Measurements from ENCODE around the gene EIF2S1. TPM values are rescaled to one million over a fixed set of nuclear protein-coding genes. Genes with fewer than 3 reads are reported as not detected.
"Not testable (repeated sequence)": the region's sequence is repeated elsewhere in the genome, so short reads cannot be mapped to it uniquely, and the experiment has no call there.

The EIF2S1 gene
- total RNA-seq, 2 experiments from 2014 or later, result 136 to 150 TPM

- CTCF ChIA-PET, result no interaction called here
- DNase-seq (no peak), ATAC-seq (no peak)
- Mint-ChIP-seq H3K27ac (no peak overlapping the region), H3K4me3 (no peak overlapping the region), H3K27me3 (ENCODE audit: low read depth) (peaks cover 10% of the 10 kb centered on the region), H3K9me3 (ENCODE audit: insufficient read depth) (no peaks in the 10 kb centered on the region), H3K4me1 (ENCODE audit: low read depth) (peaks cover 3% of the 10 kb centered on the region), H3K36me3 (ENCODE audit: low read depth) (no peaks in the 10 kb centered on the region)
- POLR2A ChIA-PET, result no interaction called here
Observed at GRCh38 chr14:67395876-67396189, 35.7 kb downstream of the EIF2S1 start.

GRCh38 chr14:67396381-67396970 lies 36.3 kb downstream of the EIF2S1 start:
- peaks cover 10% of the 10 kb centered on the region for H3K27me3 Mint-ChIP-seq (ENCODE audit: low read depth)
- DNase-seq (no peak), ATAC-seq (no peak)
- H3K27ac Mint-ChIP-seq, result no peak overlapping the region
- H3K9me3 Mint-ChIP-seq (ENCODE audit: insufficient read depth), result no peaks in the 10 kb centered on the region
- H3K4me1 Mint-ChIP-seq (ENCODE audit: low read depth), result peaks cover under 1% of the 10 kb centered on the region
- ChIA-PET POLR2A (no interaction called here), CTCF (no interaction called here)
- no peak overlapping the region for H3K4me3 Mint-ChIP-seq
- no peaks in the 10 kb centered on the region for H3K36me3 Mint-ChIP-seq (ENCODE audit: low read depth)

DNA sequence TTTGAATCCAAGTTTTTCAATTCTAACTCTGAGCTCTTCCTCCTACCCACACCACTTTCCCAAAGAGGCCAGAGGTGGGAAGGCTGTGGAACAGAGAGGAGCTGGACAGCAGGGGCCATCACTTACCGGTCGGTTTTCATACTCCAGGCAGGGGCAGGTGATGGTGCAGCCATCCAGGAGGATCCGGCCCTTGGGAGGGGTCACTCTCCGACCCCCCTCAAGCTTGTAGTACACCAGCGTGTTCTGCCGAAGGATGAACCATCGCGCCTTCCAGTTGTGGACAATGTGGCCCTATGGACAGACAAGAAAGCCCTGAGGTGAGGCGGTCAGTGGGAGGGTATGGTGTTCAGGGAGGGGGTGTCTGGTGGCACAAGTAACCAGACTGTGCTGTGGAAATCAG lies 37.4 kb downstream of the EIF2S1 start:
- DNase-seq (no peak), ATAC-seq (no peak)
- ChIA-PET POLR2A (no interaction called here), CTCF (no interaction called here)
- Mint-ChIP-seq H3K4me1 (ENCODE audit: low read depth) (no peaks in the 10 kb centered on the region), H3K36me3 (ENCODE audit: low read depth) (no peaks in the 10 kb centered on the region), H3K4me3 (no peak overlapping the region), H3K27me3 (ENCODE audit: low read depth) (peaks cover 11% of the 10 kb centered on the region), H3K9me3 (ENCODE audit: insufficient read depth) (no peaks in the 10 kb centered on the region), H3K27ac (no peak overlapping the region)

DNA sequence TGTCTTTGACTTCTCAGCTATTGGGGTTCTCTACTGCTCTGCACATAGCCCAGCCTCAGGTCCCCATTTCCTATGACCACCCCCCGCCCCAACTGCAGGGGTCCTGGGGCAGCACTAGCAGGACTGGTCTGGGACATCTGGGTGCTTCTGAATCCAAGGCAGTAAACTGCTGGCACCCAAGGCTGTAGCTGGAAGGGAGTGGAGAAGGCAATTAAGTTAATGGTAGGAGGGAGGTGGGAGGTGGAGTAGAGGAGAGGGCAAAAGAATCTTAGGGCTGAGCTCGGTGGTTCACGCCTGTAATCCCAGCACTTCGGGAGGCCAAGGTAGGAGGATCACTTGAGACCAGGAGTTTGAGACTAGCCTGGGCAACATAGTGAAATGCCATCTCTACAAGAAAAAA lies 40.3 kb downstream of the EIF2S1 start:
- ATAC-seq (no peak), DNase-seq (no peak)
- ChIA-PET POLR2A (interaction anchor here (0.6 kb wide), 1 partner anchor 41 kb away, joined by 3 read pairs; the partner anchor contains the start of gene ATP6V1D), CTCF (interaction anchor here (0.9 to 1.1 kb wide), 3 partner anchors 20 to 171 kb away, joined by 3 read pairs; no protein-coding TSS in a partner anchor)
- no peak overlapping the region for H3K27ac Mint-ChIP-seq
- H3K9me3 Mint-ChIP-seq (ENCODE audit: insufficient read depth), result no peaks in the 10 kb centered on the region
- H3K27me3 Mint-ChIP-seq (ENCODE audit: low read depth), result peaks cover 17% of the 10 kb centered on the region
- H3K4me3 Mint-ChIP-seq, result no peak overlapping the region
- no peaks in the 10 kb centered on the region for H3K36me3 Mint-ChIP-seq (ENCODE audit: low read depth)
- no peaks in the 10 kb centered on the region for H3K4me1 Mint-ChIP-seq (ENCODE audit: low read depth)

GRCh38 chr14:67405771-67406170 lies 45.6 kb downstream of the EIF2S1 start:
- H3K4me1 Mint-ChIP-seq (ENCODE audit: low read depth), result no peaks in the 10 kb centered on the region
- DNase-seq (no peak), ATAC-seq (no peak)
- ChIA-PET POLR2A (no interaction called here), CTCF (interaction anchor here (0.7 to 1.5 kb wide), 3 partner anchors 22 to 239 kb away, joined by 3 to 4 read pairs (median 3); no protein-coding TSS in a partner anchor)
- no peak overlapping the region for H3K4me3 Mint-ChIP-seq
- H3K36me3 Mint-ChIP-seq (ENCODE audit: low read depth), result no peaks in the 10 kb centered on the region
- no peak overlapping the region for H3K27ac Mint-ChIP-seq
- no peaks in the 10 kb centered on the region for H3K9me3 Mint-ChIP-seq (ENCODE audit: insufficient read depth)
- H3K27me3 Mint-ChIP-seq (ENCODE audit: low read depth), result peaks cover 14% of the 10 kb centered on the region

DNA sequence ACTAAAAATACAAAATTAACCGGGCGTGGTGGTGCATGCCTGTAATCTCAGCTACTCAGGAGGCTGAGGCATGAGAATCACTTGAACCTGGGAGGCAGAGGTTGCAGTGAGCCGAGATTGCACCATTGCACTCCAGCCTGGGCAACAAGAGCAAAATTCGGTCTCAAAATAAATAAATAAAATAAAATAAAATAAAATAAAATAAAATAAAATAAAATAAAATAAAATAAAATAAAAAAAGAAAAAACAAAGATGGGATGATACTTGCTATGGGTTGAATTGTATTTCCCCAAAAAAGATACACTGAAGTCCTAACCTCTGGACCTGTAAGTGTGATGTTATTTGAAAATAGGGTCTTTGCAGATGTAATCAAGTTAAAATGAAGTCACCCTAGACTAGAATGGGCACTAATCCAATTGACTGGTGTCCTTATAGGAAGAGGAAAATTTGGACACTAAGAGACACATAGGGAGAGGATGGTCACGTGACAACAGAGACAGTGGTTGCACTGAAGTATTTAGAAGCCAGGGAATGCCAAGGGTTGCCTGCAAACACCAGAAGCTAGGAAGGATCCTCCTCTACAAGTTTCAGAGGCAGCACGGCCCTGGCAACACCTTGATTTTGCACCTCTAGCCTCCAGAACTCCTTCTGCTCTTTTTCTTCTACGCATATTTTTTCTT lies 48.1 kb downstream of the EIF2S1 start:
- CTCF ChIA-PET; ATAC-seq; H3K4me3 Mint-ChIP-seq; H3K4me1 Mint-ChIP-seq (ENCODE audit: low read depth); H3K27ac Mint-ChIP-seq; POLR2A ChIA-PET; H3K9me3 Mint-ChIP-seq (ENCODE audit: insufficient read depth); DNase-seq; H3K36me3 Mint-ChIP-seq (ENCODE audit: low read depth): not testable (repeated sequence)
- H3K27me3 Mint-ChIP-seq (ENCODE audit: low read depth), result peaks cover 24% of the 10 kb centered on the region

DNA sequence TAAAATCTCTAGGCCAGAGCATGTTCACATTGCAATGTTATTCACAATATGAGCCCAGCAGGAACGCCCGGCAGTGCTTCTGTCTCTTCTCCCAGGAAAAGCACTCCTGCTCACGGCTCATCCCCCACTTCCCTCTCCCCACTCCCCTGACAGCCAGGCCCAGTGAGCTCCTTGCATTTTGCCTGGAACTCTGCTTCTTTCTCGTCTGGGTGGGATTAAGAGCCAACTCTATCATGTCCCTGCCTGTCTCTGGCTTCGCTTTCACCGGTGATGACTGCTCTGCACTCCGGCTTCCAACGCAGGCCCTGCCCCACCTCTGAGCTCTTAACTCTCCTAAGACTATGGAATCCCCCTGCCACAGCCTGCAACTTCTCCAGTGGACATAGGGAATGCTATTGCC lies 49.3 kb downstream of the EIF2S1 start:
- Mint-ChIP-seq H3K27me3 (ENCODE audit: low read depth) (peaks cover 23% of the 10 kb centered on the region), H3K4me3 (no peak overlapping the region), H3K27ac (no peak overlapping the region), H3K4me1 (ENCODE audit: low read depth) (peaks cover 18% of the 10 kb centered on the region), H3K36me3 (ENCODE audit: low read depth) (no peaks in the 10 kb centered on the region), H3K9me3 (ENCODE audit: insufficient read depth) (no peaks in the 10 kb centered on the region)
- ChIA-PET CTCF (interaction anchor here (1.2 kb wide), 1 partner anchor 50 kb away, joined by 3 read pairs; the partner anchor contains the start of gene ATP6V1D), POLR2A (interaction anchor here (0.8 kb wide), 1 partner anchor 103 kb away, joined by 3 read pairs; no protein-coding TSS in a partner anchor)
- DNase-seq (no peak), ATAC-seq (no peak)

DNA sequence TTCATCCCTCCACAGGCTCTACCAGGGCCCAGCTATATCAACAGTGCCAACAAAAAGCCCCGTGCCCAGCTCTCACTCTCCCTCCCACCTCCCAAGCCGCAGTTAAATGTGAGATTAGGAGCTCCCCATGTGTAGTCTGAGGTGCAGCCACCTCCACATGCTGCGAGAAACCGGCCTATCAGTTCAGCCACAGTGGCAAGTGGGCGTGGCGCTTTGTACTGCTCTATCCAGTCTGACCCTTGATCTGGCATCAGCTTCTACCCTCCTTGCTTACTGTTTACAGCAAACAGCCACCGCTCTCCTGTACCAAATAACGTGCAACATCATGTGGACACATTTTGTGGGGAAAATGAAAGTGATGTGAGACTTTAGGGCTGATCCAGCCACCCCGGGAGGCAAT lies 50.2 kb downstream of the EIF2S1 start:
- Mint-ChIP-seq H3K36me3 (ENCODE audit: low read depth) (no peaks in the 10 kb centered on the region), H3K27ac (no peak overlapping the region), H3K9me3 (ENCODE audit: insufficient read depth) (no peaks in the 10 kb centered on the region), H3K4me1 (ENCODE audit: low read depth) (peaks cover 20% of the 10 kb centered on the region), H3K27me3 (ENCODE audit: low read depth) (peaks cover 23% of the 10 kb centered on the region), H3K4me3 (no peak overlapping the region)
- ATAC-seq, result no peak
- DNase-seq, result no peak
- CTCF ChIA-PET, result interaction anchor here (0.9 to 1.2 kb wide), 2 partner anchors 51 to 161 kb away, joined by 3 read pairs; partner anchors contain the start of gene ATP6V1D
- POLR2A ChIA-PET, result interaction anchor here (0.8 kb wide), 1 partner anchor 102 kb away, joined by 3 read pairs; no protein-coding TSS in a partner anchor

GRCh38 chr14:67411370-67411769 lies 51.2 kb downstream of the EIF2S1 start:
- Mint-ChIP-seq H3K27me3 (ENCODE audit: low read depth) (peaks cover 27% of the 10 kb centered on the region), H3K9me3 (ENCODE audit: insufficient read depth) (no peaks in the 10 kb centered on the region), H3K4me1 (ENCODE audit: low read depth) (peaks cover 20% of the 10 kb centered on the region), H3K36me3 (ENCODE audit: low read depth) (no peaks in the 10 kb centered on the region), H3K4me3 (no peak overlapping the region), H3K27ac (no peak overlapping the region)
- POLR2A ChIA-PET, result no interaction called here
- DNase-seq (no peak), ATAC-seq (no peak)
- CTCF ChIA-PET, result no interaction called here

DNA sequence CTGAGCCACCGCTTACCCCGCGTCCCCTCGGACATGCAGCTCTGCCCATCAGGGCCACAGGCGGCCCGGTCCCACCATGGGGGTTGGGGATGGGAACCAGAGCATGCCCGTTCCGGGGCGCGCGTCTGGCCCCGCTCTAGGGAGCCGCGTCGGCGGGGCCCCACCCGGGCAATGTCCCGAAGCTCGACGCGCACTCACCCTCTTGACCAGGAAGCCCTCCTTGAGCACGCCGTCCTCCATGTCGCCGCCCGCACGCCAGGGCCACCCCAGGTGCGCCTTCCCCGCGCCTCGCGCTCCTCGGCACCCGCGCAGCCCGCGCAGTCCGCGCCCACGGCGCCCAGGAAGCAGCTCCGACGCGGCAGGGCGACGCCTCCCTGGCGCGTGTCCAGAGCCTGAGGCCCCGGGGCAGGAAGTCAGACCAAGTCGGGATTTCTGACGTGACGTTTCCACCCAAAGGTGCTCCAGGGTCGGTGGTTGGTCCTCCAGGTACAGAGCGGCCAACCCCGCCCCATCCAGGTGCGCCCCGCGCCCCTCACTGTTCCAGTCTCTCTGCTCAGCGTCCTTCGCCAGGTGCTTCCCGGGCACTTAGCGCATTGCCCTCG lies 51.8 kb downstream of the EIF2S1 start, which contains the start of gene PLEK2:
PLEK2 (minus strand) TSS at position 346 of the 602 bp plus-strand sequence; CDS start at position 240, 106 bp downstream.
- Mint-ChIP-seq H3K9me3 (ENCODE audit: insufficient read depth) (no peaks in the 10 kb centered on the region), H3K4me3 (peak within 1 kb of the TSS; percentile 40), H3K36me3 (ENCODE audit: low read depth) (no peaks in the 10 kb centered on the region), H3K4me1 (ENCODE audit: low read depth) (peaks cover 20% of the 10 kb centered on the region), H3K27me3 (ENCODE audit: low read depth) (peaks cover 27% of the 10 kb centered on the region), H3K27ac (no peak within 1 kb of the TSS)
- DNase-seq (peak; percentile 40), ATAC-seq (peak; percentile 74)
- ChIA-PET POLR2A (interaction anchor here (0.6 kb wide), 1 partner anchor 246 kb away, joined by 4 read pairs; no protein-coding TSS in a partner anchor), CTCF (no interaction called here)

DNA sequence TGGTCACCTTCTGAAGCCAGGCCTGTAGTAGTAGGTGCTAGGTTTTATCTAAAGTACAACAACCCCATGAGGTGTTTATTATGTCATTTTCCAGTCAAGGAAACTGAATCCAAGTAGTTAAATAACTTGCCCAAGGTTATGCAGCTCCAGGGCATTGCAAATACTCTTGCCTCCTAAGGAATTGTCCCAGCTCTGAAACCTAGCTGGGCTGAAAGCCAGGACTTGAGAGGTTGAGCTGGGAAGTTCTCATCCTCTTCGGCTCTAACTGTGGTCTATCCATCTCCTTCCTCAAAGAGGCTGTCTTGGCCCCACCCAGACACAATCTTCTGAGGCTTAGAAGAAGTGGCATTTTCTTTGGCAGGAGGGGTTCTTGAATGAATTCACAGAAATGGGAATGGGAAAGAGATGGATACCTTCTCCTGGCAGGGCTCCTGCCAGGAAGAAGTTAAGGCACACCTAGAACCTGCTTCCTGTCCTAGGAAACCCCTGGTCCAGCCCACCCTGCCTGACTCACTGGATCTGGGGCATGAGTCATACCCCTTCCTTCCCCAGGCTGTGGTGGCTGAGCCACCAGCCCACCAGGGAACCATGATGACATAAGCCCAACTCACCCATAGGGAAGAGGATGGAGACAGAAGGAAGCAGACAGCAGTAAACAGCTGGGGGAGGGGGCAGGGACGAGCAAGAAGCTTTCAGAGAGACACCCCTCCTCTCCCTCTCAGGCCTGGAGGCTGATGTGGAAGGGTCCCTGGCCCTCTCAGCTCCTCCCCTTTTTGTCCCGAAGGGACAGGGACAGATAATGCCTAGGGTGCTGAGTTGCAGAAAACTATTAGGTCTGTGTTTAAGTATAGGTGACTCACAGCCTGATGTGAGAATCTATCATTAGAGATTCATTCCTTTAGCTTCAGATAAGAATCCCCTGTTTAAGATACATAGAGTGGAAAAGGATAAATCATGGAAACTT lies 54.0 kb downstream of the EIF2S1 start:
- ATAC-seq, result peak; percentile 38
- Mint-ChIP-seq H3K27me3 (ENCODE audit: low read depth) (peaks cover 27% of the 10 kb centered on the region), H3K36me3 (ENCODE audit: low read depth) (no peaks in the 10 kb centered on the region), H3K9me3 (ENCODE audit: insufficient read depth) (no peaks in the 10 kb centered on the region), H3K4me1 (ENCODE audit: low read depth) (peaks cover 20% of the 10 kb centered on the region), H3K4me3 (no peak overlapping the region), H3K27ac (peak overlapping the region; percentile 46)
- ChIA-PET CTCF (interaction anchor here (0.8 to 2.8 kb wide), 4 partner anchors 11 to 157 kb away, joined by 3 to 10 read pairs (median 6); no protein-coding TSS in a partner anchor), POLR2A (no interaction called here)
- peak; percentile 32 for DNase-seq

Data from activated CD8-positive, alpha-beta T cell treated with anti-CD3 and anti-CD28 coated beads, Interleukin-2, amount 10 ng/mL, durations not matched to agents 7 days and 5 days (primary cell).